ENCODE measurements around the gene IL34.

The IL34 gene

DNA sequence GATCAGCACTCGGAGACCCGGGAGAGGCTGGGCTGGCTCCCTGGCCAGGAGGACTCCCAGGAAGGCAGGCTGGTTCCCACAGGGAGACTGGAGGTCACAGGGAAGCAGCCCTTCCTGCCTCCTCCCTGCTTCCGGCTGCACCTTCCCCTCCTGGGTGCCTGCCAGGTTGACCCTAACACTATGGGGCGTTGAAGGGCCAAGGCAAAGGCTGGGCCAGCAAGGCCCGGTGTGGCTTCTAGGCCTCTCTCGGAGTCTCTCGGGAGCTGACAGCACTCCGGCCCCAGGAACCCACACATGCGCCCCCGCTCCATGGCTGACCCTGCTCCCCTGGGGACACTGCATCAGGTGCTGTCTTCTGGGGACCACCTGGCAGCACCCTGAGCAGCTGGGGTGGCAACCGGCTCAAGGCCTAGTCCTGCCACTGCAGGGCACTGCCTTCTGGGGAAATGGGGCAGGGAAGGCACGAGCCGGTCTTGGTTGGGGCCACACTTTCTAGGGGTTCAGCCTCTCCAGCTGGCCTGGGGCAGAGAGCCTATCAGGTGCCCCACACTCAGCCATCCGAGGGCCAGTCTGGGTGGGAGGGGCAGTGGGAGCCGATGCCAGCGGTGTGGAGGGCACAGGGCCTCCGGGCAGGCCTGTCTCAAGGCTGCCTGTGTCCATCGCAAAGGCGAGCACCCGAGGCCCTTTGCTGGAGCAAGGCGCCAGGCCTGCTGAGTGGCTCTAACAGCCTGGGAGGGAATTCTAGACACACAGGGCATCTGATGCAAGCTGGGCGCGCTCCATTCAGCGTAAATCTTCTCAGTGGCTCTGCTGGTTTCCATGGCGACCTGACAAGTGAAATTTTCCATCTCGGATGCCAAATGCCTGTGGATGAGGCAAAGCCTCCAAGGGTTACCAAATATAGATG lies 45.1 kb downstream of the IL34 start:
- no peak for ATAC-seq (ENCODE audit: low read depth)
- Mint-ChIP-seq H3K27ac (no peak overlapping the region), H3K4me1 (peaks cover 5% of the 10 kb centered on the region), H3K4me3 (no peak overlapping the region), H3K36me3 (peaks cover 12% of the 10 kb centered on the region), H3K9me3 (no peaks in the 10 kb centered on the region), H3K27me3 (peaks cover 4% of the 10 kb centered on the region)
- no peak for DNase-seq (ENCODE audit: low spot score in 2 of 2)

GRCh38 chr16:70692130-70692872 lies 45.9 kb downstream of the IL34 start:
- Mint-ChIP-seq H3K4me1 (peaks cover 2% of the 10 kb centered on the region), H3K4me3 (no peak overlapping the region), H3K9me3 (no peaks in the 10 kb centered on the region), H3K27ac (no peak overlapping the region), H3K27me3 (peaks cover 1% of the 10 kb centered on the region), H3K36me3 (peaks cover 11% of the 10 kb centered on the region)
- DNase-seq (ENCODE audit: low spot score in 2 of 2) (no peak), ATAC-seq (ENCODE audit: low read depth) (no peak)

- Mint-ChIP-seq H3K27ac (no peak overlapping the region), H3K36me3 (peaks cover 10% of the 10 kb centered on the region), H3K9me3 (no peaks in the 10 kb centered on the region), H3K4me3 (no peak overlapping the region), H3K27me3 (no peaks in the 10 kb centered on the region), H3K4me1 (no peaks in the 10 kb centered on the region)
- ATAC-seq (ENCODE audit: low read depth) (no peak), DNase-seq (ENCODE audit: low spot score in 2 of 2) (no peak)
Measured at GRCh38 chr16:70692873-70693671, 46.7 kb downstream of the IL34 start.

GRCh38 chr16:70694088-70694867 lies 47.9 kb downstream of the IL34 start:
- H3K4me3 Mint-ChIP-seq = no peak overlapping the region
- H3K36me3 Mint-ChIP-seq = peaks cover 14% of the 10 kb centered on the region
- H3K27me3 Mint-ChIP-seq = no peaks in the 10 kb centered on the region
- H3K27ac Mint-ChIP-seq = no peak overlapping the region
- DNase-seq (ENCODE audit: low spot score in 2 of 2) (no peak), ATAC-seq (ENCODE audit: low read depth) (no peak)
- H3K4me1 Mint-ChIP-seq = no peaks in the 10 kb centered on the region
- no peaks in the 10 kb centered on the region for H3K9me3 Mint-ChIP-seq

DNA sequence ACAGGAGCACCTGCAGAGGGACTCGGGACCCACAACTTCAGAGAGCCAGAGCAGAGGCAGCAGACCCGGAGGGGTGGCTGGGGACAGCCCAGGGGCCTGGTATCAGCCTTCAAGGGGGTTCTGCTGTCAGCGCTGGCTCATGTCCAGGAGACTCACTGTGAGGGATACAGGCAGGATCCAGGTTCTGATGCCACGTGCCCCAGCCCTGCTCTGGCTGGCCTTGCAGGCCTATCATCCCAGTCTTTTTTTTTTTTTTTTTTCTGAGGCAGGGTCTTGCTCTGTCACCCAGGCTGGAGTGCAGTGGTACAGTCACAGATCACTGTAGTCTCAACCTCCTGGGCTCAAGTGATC lies 48.5 kb downstream of the IL34 start:
- Mint-ChIP-seq H3K4me3 (no peak overlapping the region), H3K4me1 (no peaks in the 10 kb centered on the region), H3K36me3 (peaks cover 15% of the 10 kb centered on the region), H3K9me3 (no peaks in the 10 kb centered on the region), H3K27me3 (no peaks in the 10 kb centered on the region), H3K27ac (no peak overlapping the region)
- ATAC-seq (ENCODE audit: low read depth) = no peak
- no peak for DNase-seq (ENCODE audit: low spot score in 2 of 2)

GRCh38 chr16:70695331-70696070 lies 49.1 kb downstream of the IL34 start:
- no peak for DNase-seq (ENCODE audit: low spot score in 2 of 2)
- Mint-ChIP-seq H3K36me3 (peaks cover 15% of the 10 kb centered on the region), H3K9me3 (no peaks in the 10 kb centered on the region), H3K4me1 (no peaks in the 10 kb centered on the region), H3K27me3 (no peaks in the 10 kb centered on the region), H3K27ac (no peak overlapping the region), H3K4me3 (no peak overlapping the region)
- no peak for ATAC-seq (ENCODE audit: low read depth)

DNA sequence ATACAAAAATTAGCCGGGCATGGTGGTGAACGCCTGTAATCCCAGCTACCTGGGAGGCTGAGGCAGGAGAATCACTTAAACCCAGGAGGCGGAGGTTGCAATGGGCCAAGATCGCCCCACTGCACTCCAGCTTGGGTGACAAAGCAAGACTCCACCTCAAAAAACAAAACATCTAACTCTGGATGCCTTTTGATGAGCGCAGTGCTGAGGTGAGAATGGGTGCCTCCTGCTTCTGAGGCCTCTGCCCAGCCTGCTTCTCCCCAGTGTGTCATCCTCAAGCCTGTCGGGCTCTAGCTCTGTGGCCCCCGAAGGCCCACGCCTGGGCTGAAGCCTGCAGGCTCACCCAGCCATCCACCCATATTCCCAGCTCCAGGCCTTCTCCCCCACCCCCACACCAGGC lies 50.0 kb downstream of the IL34 start:
- no peaks in the 10 kb centered on the region for H3K9me3 Mint-ChIP-seq
- no peaks in the 10 kb centered on the region for H3K27me3 Mint-ChIP-seq
- H3K4me3 Mint-ChIP-seq = no peak overlapping the region
- no peak for ATAC-seq (ENCODE audit: low read depth)
- DNase-seq (ENCODE audit: low spot score in 2 of 2) = no peak
- H3K36me3 Mint-ChIP-seq = peaks cover 12% of the 10 kb centered on the region
- no peak overlapping the region for H3K27ac Mint-ChIP-seq
- no peaks in the 10 kb centered on the region for H3K4me1 Mint-ChIP-seq

GRCh38 chr16:70696952-70697593 lies 50.7 kb downstream of the IL34 start:
- Mint-ChIP-seq H3K36me3 (peaks cover 17% of the 10 kb centered on the region), H3K27ac (no peak overlapping the region), H3K4me3 (no peak overlapping the region), H3K9me3 (no peaks in the 10 kb centered on the region), H3K4me1 (no peaks in the 10 kb centered on the region), H3K27me3 (no peaks in the 10 kb centered on the region)
- no peak for ATAC-seq (ENCODE audit: low read depth)
- no peak for DNase-seq (ENCODE audit: low spot score in 2 of 2)

GRCh38 chr16:70697594-70698170 lies 51.3 kb downstream of the IL34 start:
- no peak for DNase-seq (ENCODE audit: low spot score in 2 of 2)
- no peak overlapping the region for H3K27ac Mint-ChIP-seq
- H3K4me3 Mint-ChIP-seq = no peak overlapping the region

GRCh38 chr16:70698901-70699300 lies 52.5 kb downstream of the IL34 start:
- Mint-ChIP-seq H3K27me3 (no peaks in the 10 kb centered on the region), H3K27ac (no peak overlapping the region), H3K9me3 (no peaks in the 10 kb centered on the region), H3K4me1 (no peaks in the 10 kb centered on the region), H3K36me3 (peaks cover 17% of the 10 kb centered on the region), H3K4me3 (no peak overlapping the region)
- no peak for ATAC-seq (ENCODE audit: low read depth)
- DNase-seq (ENCODE audit: low spot score in 2 of 2) = no peak

More at GRCh38 chr16:70697594-70698170, 51.3 kb downstream of the IL34 start:
- no peak for ATAC-seq (ENCODE audit: low read depth)
- Mint-ChIP-seq H3K27me3 (no peaks in the 10 kb centered on the region), H3K36me3 (peaks cover 17% of the 10 kb centered on the region), H3K4me1 (no peaks in the 10 kb centered on the region), H3K9me3 (no peaks in the 10 kb centered on the region)

DNA sequence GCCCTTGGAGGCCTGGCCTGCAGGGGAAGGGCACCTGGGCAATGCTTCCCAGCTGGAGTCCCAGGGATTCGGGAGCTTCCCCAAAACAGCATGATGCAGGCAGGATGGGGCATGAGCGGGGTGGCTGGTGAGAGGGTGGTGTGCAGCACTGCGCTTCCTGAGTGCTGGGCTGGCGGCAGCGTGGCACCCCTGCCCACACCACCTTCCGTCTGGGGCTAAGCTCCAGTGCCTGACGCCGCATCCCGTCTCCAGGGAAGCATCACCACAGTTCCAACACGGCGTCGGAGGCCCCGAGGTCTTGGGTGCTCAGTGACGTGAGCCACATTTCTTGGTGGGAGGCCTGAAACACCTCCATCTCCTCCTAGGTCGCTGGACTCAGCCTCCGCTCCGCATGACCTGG lies 53.3 kb downstream of the IL34 start:
- H3K27me3 Mint-ChIP-seq = no peaks in the 10 kb centered on the region
- H3K27ac Mint-ChIP-seq = no peak overlapping the region
- no peak overlapping the region for H3K4me3 Mint-ChIP-seq
- ATAC-seq (ENCODE audit: low read depth) = no peak
- H3K4me1 Mint-ChIP-seq = no peaks in the 10 kb centered on the region
- no peak for DNase-seq (ENCODE audit: low spot score in 2 of 2)
- no peaks in the 10 kb centered on the region for H3K9me3 Mint-ChIP-seq
- H3K36me3 Mint-ChIP-seq = peaks cover 17% of the 10 kb centered on the region
